GM18511 (cell line): ENCODE data around the gene COL4A5.
A peak's percentile ranks its signal among the peaks of the same experiment; 100 is the strongest.
"Not testable (repeated sequence)": the region's sequence is repeated elsewhere in the genome, so short reads cannot be mapped to it uniquely, and the experiment has no call there.

Experiments
- ATAC-seq: cut with Tn5 transposase; IDR thresholded peaks from one replicate; pipeline ENCODE4 v1.9.1; 2021; ENCODE audit warnings: mild to moderate bottlenecking, moderate library complexity; ENCODE audit not compliant: unreplicated experiment

Gene COL4A5

GRCh38 chrX:108439426-108439942 lies at the start of gene COL4A5:
Gene COL4A5 (plus strand): TSS chrX:108439838. CDS start chrX:108440126, 288 bp downstream.
- ATAC-seq = peak; percentile 44

- ATAC-seq = not testable (repeated sequence)
Observed at GRCh38 chrX:108390976-108391717, 48.5 kb upstream of the COL4A5 start.

- ATAC-seq = no peak
Observed at GRCh38 chrX:108396188-108396891, 43.3 kb upstream of the COL4A5 start.

- ATAC-seq = no peak
Observed at GRCh38 chrX:108396986-108397385, 42.7 kb upstream of the COL4A5 start.

- no peak for ATAC-seq
Observed at GRCh38 chrX:108397627-108398391, 41.8 kb upstream of the COL4A5 start.

GRCh38 chrX:108399418-108400165 lies 40.0 kb upstream of the COL4A5 start:
- no peak for ATAC-seq

GRCh38 chrX:108412783-108413182 lies 26.9 kb upstream of the COL4A5 start:
- no peak for ATAC-seq

GRCh38 chrX:108415146-108415545 lies 24.5 kb upstream of the COL4A5 start:
- ATAC-seq = no peak

GRCh38 chrX:108415891-108416290 lies 23.7 kb upstream of the COL4A5 start:
- ATAC-seq = no peak

- peak; percentile 72 for ATAC-seq
Observed at GRCh38 chrX:108417257-108417656, 22.4 kb upstream of the COL4A5 start.

GRCh38 chrX:108419401-108419800 lies 20.2 kb upstream of the COL4A5 start:
- no peak for ATAC-seq

- ATAC-seq = no peak
Observed at GRCh38 chrX:108420481-108420880, 19.2 kb upstream of the COL4A5 start.

- ATAC-seq = no peak
Observed at GRCh38 chrX:108426262-108426661, 13.4 kb upstream of the COL4A5 start.

- no peak for ATAC-seq
Observed at GRCh38 chrX:108435261-108435660, 4.4 kb upstream of the COL4A5 start.

- no peak for ATAC-seq
Observed at GRCh38 chrX:108437349-108438109, 2.1 kb upstream of the COL4A5 start.

GRCh38 chrX:108438110-108438623 lies 1.5 kb upstream of the COL4A5 start, which contains the start of gene COL4A6:
Gene COL4A6 (minus strand): TSS chrX:108438422. CDS start chrX:108438196, 226 bp downstream.
- no peak for ATAC-seq

- ATAC-seq = peak; percentile 54
Observed at GRCh38 chrX:108439961-108440696, 491 bp downstream of the COL4A5 start.

GRCh38 chrX:108442901-108443464 lies 3.3 kb downstream of the COL4A5 start:
- no peak for ATAC-seq
